ENCODE results near the gene ZNF566.
"Not testable (repeated sequence)": the region's sequence is repeated elsewhere in the genome, so short reads cannot be mapped to it uniquely, and the experiment has no call there.

Gene ZNF566

GRCh38 chr19:36489118-36489919 is at the start of gene ZNF566:
Gene ZNF566, minus strand, starts transcription at chr19:36489561. Its CDS starts 13,004 bp downstream, at chr19:36476557.
- peak; percentile 97 for DNase-seq (ENCODE audit: low read depth)

- peak; percentile 13 for DNase-seq (ENCODE audit: low read depth)
Observed at GRCh38 chr19:36528921-36529518, 39.7 kb upstream of the ZNF566 start.

GRCh38 chr19:36528194-36528920 is 39.0 kb upstream of the ZNF566 start, which contains the start of gene ZNF260:
Gene ZNF260, minus strand, starts transcription at chr19:36528271. Its CDS starts 13,033 bp downstream, at chr19:36515238.
- DNase-seq (ENCODE audit: low read depth) = peak; percentile 97

- no peak for DNase-seq (ENCODE audit: low read depth)
Observed at GRCh38 chr19:36527873-36528193, 38.5 kb upstream of the ZNF566 start.

- no peak for DNase-seq (ENCODE audit: low read depth)
Observed at GRCh38 chr19:36527341-36527740, 38.0 kb upstream of the ZNF566 start.

- DNase-seq (ENCODE audit: low read depth) = peak; percentile 16
Observed at GRCh38 chr19:36526581-36526980, 37.2 kb upstream of the ZNF566 start.

- no peak for DNase-seq (ENCODE audit: low read depth)
Observed at GRCh38 chr19:36524617-36525016, 35.3 kb upstream of the ZNF566 start.

- no peak for DNase-seq (ENCODE audit: low read depth)
Observed at GRCh38 chr19:36514012-36514612, 24.8 kb upstream of the ZNF566 start.

- DNase-seq (ENCODE audit: low read depth) = no peak
Observed at GRCh38 chr19:36508325-36508724, 19.0 kb upstream of the ZNF566 start.

GRCh38 chr19:36501973-36502372 is 12.6 kb upstream of the ZNF566 start:
- DNase-seq (ENCODE audit: low read depth) = no peak

- DNase-seq (ENCODE audit: low read depth) = no peak
Observed at GRCh38 chr19:36497001-36497400, 7.6 kb upstream of the ZNF566 start.

GRCh38 chr19:36492689-36493453 is 3.5 kb upstream of the ZNF566 start:
- peak; percentile 69 for DNase-seq (ENCODE audit: low read depth)

- not testable (repeated sequence) for DNase-seq (ENCODE audit: low read depth)
Observed at GRCh38 chr19:36490846-36491245, 1.5 kb upstream of the ZNF566 start.

GRCh38 chr19:36489920-36490415 is 607 bp upstream of the ZNF566 start:
- peak; percentile 94 for DNase-seq (ENCODE audit: low read depth)

GRCh38 chr19:36488846-36489117 is 579 bp downstream of the ZNF566 start:
- no peak for DNase-seq (ENCODE audit: low read depth)

GRCh38 chr19:36488118-36488845 is 1.1 kb downstream of the ZNF566 start:
- DNase-seq (ENCODE audit: low read depth) = peak; percentile 40

- DNase-seq (ENCODE audit: low read depth) = no peak
Observed at GRCh38 chr19:36483653-36484052, 5.7 kb downstream of the ZNF566 start.

GRCh38 chr19:36482876-36483275 is 6.5 kb downstream of the ZNF566 start:
- no peak for DNase-seq (ENCODE audit: low read depth)

GRCh38 chr19:36460046-36460445 is 29.3 kb downstream of the ZNF566 start:
- no peak for DNase-seq (ENCODE audit: low read depth)

GRCh38 chr19:36456831-36457230 is 32.5 kb downstream of the ZNF566 start:
- DNase-seq (ENCODE audit: low read depth) = no peak

- DNase-seq (ENCODE audit: low read depth) = peak; percentile 11
Observed at GRCh38 chr19:36449059-36449670, 40.2 kb downstream of the ZNF566 start.

Measured in ELR (cell line).